Natural killer cell (primary cell): Measurements from ENCODE around the gene FBXO10. TPM values are rescaled to one million over a fixed set of nuclear protein-coding genes. Genes with fewer than 3 reads are reported as not detected.

ENCODE experiments used
- ATAC-seq, 3 donors: fragments of 150-1000 bp in 2 of 3; fragments of 200-7000 bp in 1 of 3; cut with Tn5 transposase; 1 replicate in 1 of 3; 2 replicates in 2 of 3; pipeline ENCODE4 v1.10.0; 2021; ENCODE audit warnings: mild to moderate bottlenecking in 2 of 3, moderate library complexity in 2 of 3
- DNase-seq, 2 donors: peaks; one replicate each; pipeline versions ENCODE4 v3.0.0 to v3.0.0-alpha.2; 2013 to 2021; ENCODE audit warnings: mixed read lengths in 1 of 2
- H3K27ac ChIP-seq: one replicate; pipeline ENCODE4 v1.5.1; 2013; ENCODE audit warnings: mild to moderate bottlenecking, low read length
- H3K27me3 ChIP-seq: one replicate; pipeline ENCODE4 v1.6.1; 2013; ENCODE audit warnings: low read length; ENCODE audit not compliant: control insufficient read depth, insufficient read depth
- H3K36me3 ChIP-seq: one replicate; pipeline ENCODE4 v1.6.1; 2013; ENCODE audit warnings: low read length; ENCODE audit not compliant: control insufficient read depth, insufficient read depth
- H3K4me1 ChIP-seq: one replicate; pipeline ENCODE4 v1.6.1; 2013; ENCODE audit warnings: low read length; ENCODE audit not compliant: control insufficient read depth, insufficient read depth
- H3K4me3 ChIP-seq: one replicate; pipeline ENCODE4 v1.5.1; 2013; ENCODE audit warnings: low read length
- H3K9me3 ChIP-seq: one replicate; pipeline ENCODE4 v1.6.1; 2013; ENCODE audit warnings: low read length; ENCODE audit not compliant: control insufficient read depth, insufficient read depth
- H3K27ac Mint-ChIP-seq, 2 donors: one replicate each; pipeline ENCODE4 v1.8.0; 2022; ENCODE audit warnings: mild to moderate bottlenecking in 2 of 2, mixed read lengths in 2 of 2, moderate library complexity in 1 of 2
- H3K27me3 Mint-ChIP-seq, 2 donors: one replicate each; pipeline ENCODE4 v1.8.0; 2022; ENCODE audit warnings: low read depth in 2 of 2, mixed read lengths in 2 of 2
- H3K36me3 Mint-ChIP-seq: one replicate; pipeline ENCODE4 v1.8.0; 2022; ENCODE audit warnings: mixed read lengths
- H3K4me1 Mint-ChIP-seq, 2 donors: one replicate each; pipeline ENCODE4 v1.8.0; 2022; ENCODE audit warnings: mixed read lengths in 2 of 2
- H3K4me3 Mint-ChIP-seq: one replicate; pipeline ENCODE4 v1.8.0; 2022; ENCODE audit warnings: mild to moderate bottlenecking, moderate library complexity, mixed read lengths
- H3K9me3 Mint-ChIP-seq, 2 donors: one replicate each; pipeline ENCODE4 v1.8.0; 2022; ENCODE audit warnings: mixed read lengths in 2 of 2
- CTCF ChIP-seq: fragments of 200-600 bp; IDR thresholded peaks from one replicate; pipeline ENCODE4 v1.8.0; 2022; ENCODE audit warnings: antibody characterized with exemption
- WGBS: methylation state at CpG from one replicate; pipeline ENCODE4 v1.1.7; 2013; ENCODE audit warnings: missing lambda C conversion rate; ENCODE audit not compliant: insufficient coverage; 5-methylcytosine and 5-hydroxymethylcytosine counted together
- intact Hi-C: fragments of 100-400 bp; cut with micrococcal nuclease; formaldehyde crosslinking; loops from one replicate; pipeline ENCODE4 v1.14.2; 2022
- total RNA-seq, 4 donors: library from RNA; stranded (reverse); fragments of 120-200 nt in 1 of 4; gene quantifications; one replicate each; pipeline versions ENCODE4 v1.2.3 to v1.2.4, GENCODE V29; 2013 to 2022

The FBXO10 gene
- total RNA-seq, 3 donors from 2014 or later (not counting 1 experiment from before 2014, with no cell fraction given), result 1.7 to 2.2 (median 2.1) TPM

GRCh38 chr9:37495571-37495970 lies 80.6 kb downstream of the FBXO10 start:
- Mint-ChIP-seq H3K27ac (no peak overlapping the region), H3K4me3 (no peak overlapping the region), H3K9me3 (no peaks in the 10 kb centered on the region), H3K4me1 (peaks cover 6 to 7% of the 10 kb centered on the region in 2 donors), H3K36me3 (peaks cover 35% of the 10 kb centered on the region), H3K27me3 (no peaks in the 10 kb centered on the region)
- TF ChIP-seq CTCF, result no peak
- Histone ChIP-seq H3K9me3 (no peaks in the 10 kb centered on the region), H3K36me3 (peaks cover 66% of the 10 kb centered on the region), H3K27ac (no peak overlapping the region), H3K4me1 (no peaks in the 10 kb centered on the region), H3K4me3 (no peak overlapping the region), H3K27me3 (no peaks in the 10 kb centered on the region)
- intact Hi-C loops, result no loop called here
- DNase-seq, result no peak
- ATAC-seq, result no peak
- 96% methylated on average over 5 of the region's 5 CpGs for WGBS

- Histone ChIP-seq H3K9me3 (no peaks in the 10 kb centered on the region), H3K4me3 (no peak overlapping the region), H3K36me3 (peaks cover 67% of the 10 kb centered on the region), H3K27ac (no peak overlapping the region), H3K27me3 (no peaks in the 10 kb centered on the region), H3K4me1 (peaks cover 5% of the 10 kb centered on the region)
- Mint-ChIP-seq H3K36me3 (peaks cover 23% of the 10 kb centered on the region), H3K4me1 (peaks cover 17 to 19% of the 10 kb centered on the region in 2 donors), H3K9me3 (no peaks in the 10 kb centered on the region), H3K27me3 (no peaks in the 10 kb centered on the region), H3K27ac (no peak overlapping the region), H3K4me3 (no peak overlapping the region)
- WGBS, result 100% methylated on average over 1 of the region's 1 CpG
- intact Hi-C loops, result no loop called here
- ATAC-seq (no peak), DNase-seq (no peak)
- no peak for TF ChIP-seq CTCF
Observed at GRCh38 chr9:37491939-37492338, 84.2 kb downstream of the FBXO10 start.

GRCh38 chr9:37486616-37487548 lies 89.3 kb downstream of the FBXO10 start:
- ATAC-seq, result no peak
- Mint-ChIP-seq H3K36me3 (peaks cover 10% of the 10 kb centered on the region), H3K27ac (peak overlapping the region; percentile 88 to 96), H3K27me3 (peaks cover under 1% of the 10 kb centered on the region in 2 donors), H3K4me3 (peak overlapping the region; percentile 88), H3K9me3 (no peaks in the 10 kb centered on the region), H3K4me1 (peaks cover 31 to 35% of the 10 kb centered on the region in 2 donors)
- H3K4me3 ChIP-seq, result peak overlapping the region; percentile 92
- H3K36me3 ChIP-seq, result peaks cover 26% of the 10 kb centered on the region
- H3K9me3 ChIP-seq, result no peaks in the 10 kb centered on the region
- intact Hi-C loops, result loop anchor here (2.0 kb wide), 1 partner anchor 18 kb away; no protein-coding TSS in a partner anchor
- no peak for TF ChIP-seq CTCF
- peak overlapping the region; percentile 71 for H3K27ac ChIP-seq
- DNase-seq, result no peak
- H3K4me1 ChIP-seq, result peaks cover 22% of the 10 kb centered on the region
- H3K27me3 ChIP-seq, result no peaks in the 10 kb centered on the region
- WGBS, result 41% methylated on average over 7 of the region's 7 CpGs
